Left lobe of liver (tissue), 2 donors: Measurements from ENCODE around the gene C13orf46. TPM values are rescaled to one million over a fixed set of nuclear protein-coding genes. Genes with fewer than 3 reads are reported as not detected.
A peak's percentile ranks its signal among the peaks of the same experiment; 100 is the strongest.

ENCODE experiments used
- ATAC-seq: fragments of 200-7000 bp; cut with Tn5 transposase; one replicate; pipeline ENCODE4 v1.9.1; 2020; ENCODE audit warnings: mild to moderate bottlenecking, moderate library complexity
- DNase-seq: peaks from one replicate; pipeline ENCODE4 v3.0.0-alpha.2; 2020; ENCODE audit warnings: low spot score
- total RNA-seq: library from RNA; stranded (reverse); gene quantifications from one replicate; pipeline ENCODE4 v1.2.1, GENCODE V29; 2021
- donor health status: DM: no; HTN: no; CAD: no; lungs with moderate emphysema.
- donor health status: DM: no; HTN: yes; CAD: no.

The C13orf46 gene
- total RNA-seq, 1 donor from 2014 or later = 1.1 TPM

DNA sequence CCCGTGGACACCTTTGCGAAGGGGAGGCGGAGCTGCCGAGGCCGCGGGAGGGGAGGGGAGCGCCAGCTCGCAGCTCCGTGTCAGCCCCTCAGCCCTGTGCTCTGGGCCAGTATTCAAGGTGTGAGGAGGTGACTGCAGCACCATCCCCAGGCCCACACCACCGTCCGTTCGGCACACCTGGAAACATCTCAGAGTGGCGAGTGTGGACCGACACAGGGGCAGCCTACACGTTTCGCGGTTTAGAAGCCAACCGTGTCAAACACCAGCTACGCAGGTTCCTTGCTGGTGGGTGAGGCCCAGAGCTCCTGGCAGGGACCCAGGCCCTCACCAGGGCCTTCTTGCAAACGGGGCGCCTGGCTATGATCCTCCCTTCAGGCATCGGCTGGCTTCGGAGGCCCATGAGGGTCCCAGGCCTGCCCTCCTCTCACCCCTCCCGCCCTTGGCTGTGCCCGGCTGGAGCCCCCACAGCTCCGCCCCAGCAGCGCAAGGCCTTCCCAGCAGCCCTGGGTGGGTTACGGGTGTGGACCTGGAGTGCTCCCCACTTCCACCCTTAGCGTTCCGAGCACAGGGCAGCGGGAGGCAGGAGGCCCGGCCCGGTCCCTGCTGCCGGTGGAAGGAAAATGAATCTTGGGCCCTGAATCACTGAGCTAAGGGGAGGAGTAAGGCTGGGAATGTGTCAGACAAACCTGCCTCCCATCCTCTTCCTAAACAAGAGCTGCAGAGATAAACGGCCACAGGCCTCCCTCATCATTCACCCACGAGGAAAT is 1.2 kb downstream of the C13orf46 start:
- DNase-seq = no peak
- ATAC-seq = no peak

DNA sequence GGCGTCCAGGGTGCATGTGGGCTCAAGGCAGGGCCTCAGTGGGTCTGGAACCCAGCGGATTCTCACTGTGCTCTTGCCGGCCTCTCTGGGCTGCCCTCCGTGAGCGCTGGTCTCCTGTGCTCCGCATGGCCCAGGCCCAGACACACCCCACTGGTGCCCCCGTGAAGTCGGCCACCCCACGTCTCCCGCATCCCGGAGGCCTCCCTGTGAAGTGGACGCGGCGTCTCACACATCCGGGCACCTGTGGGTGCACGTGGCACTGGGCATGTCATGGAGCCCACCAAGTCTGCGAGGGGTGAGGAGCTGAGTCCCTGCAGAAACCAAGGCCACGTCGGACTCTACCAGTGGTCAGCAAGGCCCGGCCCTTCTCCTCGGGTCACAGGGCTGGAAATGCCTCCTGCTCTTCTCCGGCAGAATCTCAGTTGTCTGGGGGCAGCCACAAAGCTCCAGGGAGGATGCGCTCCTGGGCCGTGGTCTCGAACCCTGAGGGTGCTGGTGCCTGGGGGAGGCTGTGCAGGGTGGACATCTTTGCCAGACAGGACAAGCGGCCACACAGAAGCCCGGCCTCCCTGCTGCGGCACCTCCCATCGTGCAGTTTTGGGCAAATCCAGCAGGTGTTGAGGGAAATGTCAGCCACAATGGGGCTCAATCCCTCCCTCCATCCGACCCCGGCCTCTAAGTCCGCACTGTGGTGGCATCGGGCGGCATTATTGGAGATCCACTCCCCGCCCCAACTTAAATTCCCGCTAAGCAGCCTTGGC is 2.2 kb downstream of the C13orf46 start:
- no peak for DNase-seq
- no peak for ATAC-seq

DNA sequence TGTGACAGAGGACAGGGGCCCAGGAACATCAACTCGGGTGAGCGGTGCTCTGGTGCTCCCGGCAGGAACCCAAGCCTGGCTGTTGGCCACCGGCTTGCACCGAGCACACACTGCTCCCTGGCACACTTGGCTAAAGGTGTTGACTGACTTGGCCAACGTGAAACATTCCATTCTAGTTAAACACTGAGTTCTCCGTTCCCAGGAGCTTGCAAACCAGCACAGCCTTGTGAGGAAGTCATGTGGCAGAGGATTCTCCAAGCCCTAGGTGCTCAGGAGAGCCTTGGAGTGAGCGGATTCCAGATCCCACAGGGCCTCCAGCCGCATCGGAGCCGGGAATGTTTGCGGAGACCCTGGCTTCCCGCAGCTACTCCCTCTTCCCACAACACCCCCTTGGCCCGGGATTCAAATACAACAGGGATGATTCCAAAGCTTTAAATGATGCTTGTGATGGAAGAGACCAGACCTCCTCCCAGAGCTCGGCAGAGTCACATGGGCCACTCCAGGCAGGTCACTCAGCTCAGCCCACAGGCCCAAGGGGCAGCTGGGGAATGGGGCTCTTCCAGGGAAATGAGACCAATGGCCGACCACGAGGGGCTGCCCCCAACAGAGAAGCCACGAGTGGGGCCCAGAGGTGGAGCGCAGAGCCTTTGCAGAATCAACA is 2.9 kb downstream of the C13orf46 start:
- DNase-seq (peak; percentile 94), ATAC-seq (peak; percentile 81)

- ATAC-seq = peak; percentile 81
Observed at GRCh38 chr13:113969973-113970611, 3.8 kb downstream of the C13orf46 start.

GRCh38 chr13:113969311-113969972 is 4.4 kb downstream of the C13orf46 start:
- ATAC-seq (no peak), DNase-seq (no peak)

More at GRCh38 chr13:113969973-113970611, 3.8 kb downstream of the C13orf46 start:
- DNase-seq = peak; percentile 89

- ATAC-seq (no peak), DNase-seq (no peak)
Observed at GRCh38 chr13:113968463-113969310, 5.2 kb downstream of the C13orf46 start.

DNA sequence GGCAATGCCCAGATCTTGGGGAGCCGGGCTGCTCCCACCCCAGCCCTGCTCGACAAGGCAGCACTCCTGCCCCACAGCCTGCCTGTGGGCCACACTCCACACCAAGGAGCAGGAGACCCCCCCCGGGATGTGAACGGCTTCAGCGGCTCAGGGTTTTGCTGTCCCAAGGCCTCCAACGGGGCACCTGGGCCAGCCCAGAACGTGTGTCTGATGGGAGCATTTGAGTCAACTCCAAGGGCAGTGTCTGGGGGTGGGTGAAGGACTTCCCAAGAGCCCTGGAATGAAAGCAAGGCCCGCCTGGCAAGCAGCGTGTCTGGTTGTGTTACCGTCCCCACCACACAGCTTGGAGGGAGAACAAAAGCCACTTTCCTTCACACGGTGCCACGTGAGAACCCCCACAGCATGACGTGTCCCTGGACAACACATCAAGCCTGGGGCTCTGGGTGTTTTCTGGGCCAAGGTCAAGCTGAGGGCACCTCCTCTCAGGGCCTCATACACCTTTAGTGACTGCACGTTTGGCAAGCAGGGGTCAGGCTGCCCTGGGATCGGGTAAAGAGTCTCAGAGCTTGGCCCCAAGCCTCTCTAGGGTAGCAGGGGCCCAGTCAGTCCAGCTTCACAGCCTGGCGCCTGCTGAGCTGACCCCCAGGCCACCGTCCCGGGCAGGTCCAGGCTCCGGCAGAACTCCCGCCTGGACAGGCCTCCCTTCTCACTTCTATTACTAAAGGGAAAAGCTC is 6.0 kb downstream of the C13orf46 start:
- no peak for DNase-seq
- no peak for ATAC-seq

DNA sequence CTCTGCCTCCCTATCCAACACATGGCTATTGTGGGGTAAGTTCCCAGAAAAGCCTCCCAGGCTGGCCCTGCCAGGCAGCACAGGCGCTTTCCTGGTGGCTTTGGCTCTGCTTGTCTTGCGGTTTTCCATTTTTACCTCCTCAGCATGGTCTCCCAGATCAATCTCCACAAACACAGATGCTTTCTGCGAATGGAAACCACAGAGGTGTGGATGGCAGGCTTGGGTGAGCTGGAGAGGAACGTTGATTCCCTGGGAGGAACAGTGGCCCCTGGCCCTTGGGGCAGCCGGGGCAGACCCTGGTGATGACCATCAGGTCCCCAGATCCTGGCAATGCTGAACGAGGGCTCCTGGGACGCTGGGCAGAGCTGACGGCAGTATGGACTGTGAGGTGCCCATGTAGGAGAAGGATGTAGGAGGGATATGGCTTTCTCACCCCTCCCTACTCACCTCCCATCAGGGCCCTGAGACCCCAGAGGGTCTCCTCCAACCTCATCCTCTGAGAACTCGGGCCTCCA is 6.6 kb downstream of the C13orf46 start:
- ATAC-seq (no peak), DNase-seq (no peak)

DNA sequence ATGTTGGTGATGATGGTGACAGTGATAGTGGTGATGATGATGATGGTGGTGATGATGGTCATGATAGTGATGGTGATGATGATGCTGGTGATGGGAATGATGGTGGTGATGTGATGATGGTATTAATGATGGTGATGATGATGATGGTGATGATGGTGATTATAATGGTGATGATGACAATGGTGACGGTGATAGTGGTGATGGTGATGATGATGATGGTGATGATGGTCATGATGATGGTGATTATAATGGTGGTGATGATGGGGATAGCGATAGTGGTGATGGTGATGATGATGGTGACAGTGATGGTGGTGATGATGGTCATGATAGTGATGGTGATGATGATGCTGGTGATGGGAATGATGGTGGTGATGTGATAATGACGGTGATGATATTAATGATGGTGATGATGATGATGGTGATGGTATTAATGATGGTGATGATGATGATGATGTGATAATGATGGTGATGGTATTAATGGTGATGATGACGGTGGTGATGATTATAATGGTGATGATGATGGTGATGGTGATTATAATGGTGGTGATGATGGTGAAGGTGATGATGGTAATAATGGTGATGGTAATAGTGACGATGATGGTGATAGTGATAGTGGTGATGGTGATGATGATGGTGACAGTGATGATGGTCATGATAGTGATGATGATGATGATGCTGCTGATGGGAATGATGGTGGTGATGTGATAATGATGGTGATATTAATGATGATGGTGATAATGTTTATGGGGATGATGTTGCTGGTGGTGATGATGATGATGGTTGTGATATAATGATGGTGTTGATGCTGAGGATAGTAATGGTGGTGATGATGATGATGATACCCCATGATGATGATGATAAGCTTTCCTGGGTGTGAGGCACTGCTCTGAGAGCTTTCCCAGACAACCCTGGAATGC is 7.7 kb downstream of the C13orf46 start:
- ATAC-seq (no peak), DNase-seq (no peak)

DNA sequence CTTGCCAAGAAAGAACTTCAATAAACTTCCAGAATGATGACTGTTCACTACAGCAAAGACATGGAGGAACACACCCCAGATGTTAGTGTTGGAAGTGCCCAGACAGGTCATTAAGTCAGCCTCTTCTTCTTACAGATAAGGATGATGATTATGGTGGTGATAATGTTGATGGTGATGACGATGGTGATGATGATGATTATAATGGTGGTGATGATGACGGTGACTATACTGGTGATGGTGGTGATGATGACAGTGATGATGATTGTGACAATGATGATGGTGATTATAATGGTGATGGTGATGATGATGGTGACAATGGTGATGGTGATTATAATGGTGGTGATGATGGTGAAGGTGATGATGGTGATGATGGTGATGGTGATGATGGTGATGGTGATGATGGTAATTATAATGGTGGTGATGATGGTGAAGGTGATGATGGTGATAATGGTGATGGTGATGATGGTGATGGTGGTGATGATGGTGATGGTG is 8.4 kb downstream of the C13orf46 start:
- DNase-seq = no peak
- ATAC-seq = no peak

GRCh38 chr13:113964251-113964995 is 9.5 kb downstream of the C13orf46 start:
- DNase-seq (no peak), ATAC-seq (no peak)

DNA sequence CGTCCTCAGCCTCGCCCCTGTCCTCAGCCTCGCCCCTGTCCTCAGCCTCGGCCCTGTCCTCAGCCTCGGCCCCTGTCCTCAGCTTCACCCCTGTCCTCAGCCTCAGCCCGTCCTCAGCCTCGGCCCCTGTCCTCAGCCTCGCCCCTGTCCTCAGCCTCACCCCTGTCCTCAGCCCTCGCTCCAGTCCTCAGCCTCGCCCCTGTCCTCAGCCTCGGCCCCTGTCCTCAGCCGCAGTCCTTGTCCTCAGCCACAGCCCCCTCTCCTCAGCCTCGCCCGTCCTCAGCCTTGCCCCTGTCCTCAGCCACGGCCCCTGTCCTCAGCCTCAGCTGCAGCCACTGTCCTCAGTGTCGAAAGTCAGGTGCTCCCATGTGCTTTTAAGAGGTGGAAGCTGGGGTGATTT is 10.5 kb downstream of the C13orf46 start:
- ATAC-seq (no peak), DNase-seq (no peak)

GRCh38 chr13:113962975-113963374 is 10.9 kb downstream of the C13orf46 start:
- no peak for DNase-seq
- ATAC-seq = no peak

GRCh38 chr13:113962386-113962785 is 11.5 kb downstream of the C13orf46 start:
- no peak for DNase-seq
- ATAC-seq = no peak

DNA sequence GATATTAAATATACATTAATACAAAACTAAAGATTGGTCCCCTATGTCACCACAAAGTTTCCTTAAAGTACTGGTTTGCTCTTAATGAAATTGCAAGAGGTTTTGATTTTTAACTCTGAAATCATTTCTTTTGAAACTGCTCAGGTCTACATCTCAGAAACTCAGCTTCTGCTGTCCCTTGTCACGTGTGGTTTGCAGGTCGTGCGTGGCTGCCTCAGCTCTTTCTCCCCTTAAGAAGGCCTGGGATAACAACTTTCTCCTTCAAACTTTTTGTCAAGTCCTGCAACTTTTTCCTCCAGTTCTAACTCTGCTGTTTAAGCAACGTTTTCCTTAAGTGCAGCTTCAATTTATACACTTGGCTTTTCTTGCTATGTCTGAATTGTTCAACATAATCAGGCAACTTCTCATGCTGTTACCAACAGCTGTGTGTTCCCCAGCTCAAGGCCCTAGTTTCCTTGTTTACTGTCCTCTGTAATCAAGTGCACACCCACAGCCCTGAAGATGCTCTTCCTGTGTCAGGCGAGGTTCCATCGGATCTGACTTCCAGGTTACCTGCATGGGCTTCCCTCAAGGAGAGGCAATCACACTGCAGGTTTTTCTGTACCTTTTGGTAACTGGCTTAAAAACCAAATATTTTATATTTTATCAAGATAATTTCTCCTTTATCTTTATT is 13.5 kb downstream of the C13orf46 start:
- ATAC-seq = no peak
- no peak for DNase-seq

DNA sequence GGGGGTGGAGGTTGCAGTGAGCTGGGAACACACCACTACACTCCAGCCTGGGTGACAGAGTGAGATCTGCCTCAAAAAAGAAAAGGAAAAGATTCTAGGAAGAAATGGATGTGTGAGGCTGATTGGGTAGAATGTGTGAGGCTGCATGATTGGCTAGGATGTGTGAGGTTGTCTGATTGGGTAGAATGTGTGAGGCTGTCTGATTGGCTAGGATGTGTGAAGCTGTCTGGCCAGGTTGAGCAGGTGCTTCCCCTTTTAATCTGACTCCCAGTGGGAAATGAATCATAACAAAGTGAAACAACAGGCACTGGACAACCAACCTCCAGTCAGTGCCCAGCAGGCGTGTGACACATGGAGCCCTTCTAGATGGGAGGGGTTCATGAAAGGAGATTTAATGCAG is 14.7 kb downstream of the C13orf46 start:
- DNase-seq (no peak), ATAC-seq (no peak)
